Measurements from ENCODE around the gene PCSK4.

- TF ChIP-seq CTCF (IDR thresholded peaks at IDR 0.05), result no peak
- no peak for TF ChIP-seq POLR2A (IDR thresholded peaks at IDR 0.05)
- TF ChIP-seq EP300 (IDR thresholded peaks at IDR 0.05), result no peak
Observed at GRCh38 chr19:1460033-1460995, 29.8 kb downstream of the PCSK4 start.

Data from tibial nerve (tissue), 4 donors.